GM21526 (cell line): ENCODE results near the gene NPR2.

Experiments used
- ATAC-seq: cut with Tn5 transposase; IDR thresholded peaks from one replicate; pipeline ENCODE4 v1.9.1; 2021; ENCODE audit warnings: moderate library complexity; ENCODE audit not compliant: unreplicated experiment, low FRiP score

NPR2 gene

GRCh38 chr9:35797311-35798109, 6.1 kb downstream of the NPR2 start:
- ATAC-seq = no peak

- ATAC-seq = no peak
These were observed 7.4 kb downstream of the NPR2 start for GRCh38 chr9:35798658-35799374.

- ATAC-seq = no peak
These were observed 9.1 kb downstream of the NPR2 start for GRCh38 chr9:35800530-35800929.

GRCh38 chr9:35801328-35802128, 10.1 kb downstream of the NPR2 start:
- no peak for ATAC-seq

GRCh38 chr9:35806101-35806500, 14.7 kb downstream of the NPR2 start:
- ATAC-seq = no peak

- no peak for ATAC-seq
These were observed 17.0 kb downstream of the NPR2 start for GRCh38 chr9:35808433-35808832.

- ATAC-seq = no peak
These were observed 18.7 kb downstream of the NPR2 start for GRCh38 chr9:35810122-35810521.

- ATAC-seq = no peak
These were observed 20.1 kb downstream of the NPR2 start for GRCh38 chr9:35811381-35812024.

- ATAC-seq = peak; percentile 56
These were observed 20.7 kb downstream of the NPR2 start, which contains the start of gene SPAG8 for GRCh38 chr9:35812025-35812602. TSS of gene SPAG8 (minus strand) at chr9:35812262. CDS start at chr9:35812147, 115 bp downstream.

GRCh38 chr9:35813434-35814105, 22.2 kb downstream of the NPR2 start:
- no peak for ATAC-seq

GRCh38 chr9:35814106-35814840, 22.9 kb downstream of the NPR2 start:
- ATAC-seq = peak; percentile 16

GRCh38 chr9:35814841-35815543, 23.6 kb downstream of the NPR2 start, which contains the start of gene HINT2:
TSS of gene HINT2 (minus strand) at chr9:35815042. CDS start at chr9:35814979, 63 bp downstream.
- ATAC-seq = peak; percentile 68

- no peak for ATAC-seq
These were observed 25.3 kb downstream of the NPR2 start for GRCh38 chr9:35816708-35817107.

GRCh38 chr9:35818341-35818740, 26.9 kb downstream of the NPR2 start:
- ATAC-seq = no peak

- ATAC-seq = no peak
These were observed 28.7 kb downstream of the NPR2 start for GRCh38 chr9:35820076-35820475.

GRCh38 chr9:35822926-35823325, 31.5 kb downstream of the NPR2 start:
- ATAC-seq = no peak

- peak; percentile 43 for ATAC-seq
These were observed 34.8 kb downstream of the NPR2 start for GRCh38 chr9:35826071-35826701.

- ATAC-seq = no peak
These were observed 36.1 kb downstream of the NPR2 start for GRCh38 chr9:35827486-35827885.
